Hypothalamus (tissue), 51 donors: ENCODE measurements around the gene KLHL1.
A peak's percentile ranks its signal among the peaks of the same experiment; 100 is the strongest.

Source experiments
- DNase-seq, 51 donors: peaks; one replicate each; lab custom pipeline; 2025; lab: John Stamatoyannopoulos, UW

Gene KLHL1

DNA sequence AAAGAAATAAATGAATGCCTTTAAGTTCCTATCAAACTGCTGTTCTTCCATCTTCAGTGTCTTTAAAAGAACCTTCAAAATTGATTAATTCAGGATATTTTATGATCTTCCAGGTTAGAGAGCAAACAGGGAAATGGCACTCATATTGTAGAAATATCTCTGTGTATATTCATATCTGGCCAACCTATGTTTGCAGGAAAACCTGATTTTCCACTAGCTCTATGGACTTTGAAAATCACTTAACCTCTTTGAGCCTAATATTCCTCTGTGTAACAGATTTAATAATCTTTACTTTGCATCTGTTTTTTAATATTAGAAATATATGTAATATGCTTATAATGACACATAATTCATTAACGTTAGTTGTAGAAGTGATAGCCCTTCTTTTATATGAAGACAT is 228.3 kb downstream of the KLHL1 start:
- no peak for DNase-seq

GRCh38 chr13:69872321-69873047 is 235.8 kb downstream of the KLHL1 start:
- no peak for DNase-seq

- DNase-seq, result no peak
Observed at GRCh38 chr13:69866555-69866954, 241.7 kb downstream of the KLHL1 start.

DNA sequence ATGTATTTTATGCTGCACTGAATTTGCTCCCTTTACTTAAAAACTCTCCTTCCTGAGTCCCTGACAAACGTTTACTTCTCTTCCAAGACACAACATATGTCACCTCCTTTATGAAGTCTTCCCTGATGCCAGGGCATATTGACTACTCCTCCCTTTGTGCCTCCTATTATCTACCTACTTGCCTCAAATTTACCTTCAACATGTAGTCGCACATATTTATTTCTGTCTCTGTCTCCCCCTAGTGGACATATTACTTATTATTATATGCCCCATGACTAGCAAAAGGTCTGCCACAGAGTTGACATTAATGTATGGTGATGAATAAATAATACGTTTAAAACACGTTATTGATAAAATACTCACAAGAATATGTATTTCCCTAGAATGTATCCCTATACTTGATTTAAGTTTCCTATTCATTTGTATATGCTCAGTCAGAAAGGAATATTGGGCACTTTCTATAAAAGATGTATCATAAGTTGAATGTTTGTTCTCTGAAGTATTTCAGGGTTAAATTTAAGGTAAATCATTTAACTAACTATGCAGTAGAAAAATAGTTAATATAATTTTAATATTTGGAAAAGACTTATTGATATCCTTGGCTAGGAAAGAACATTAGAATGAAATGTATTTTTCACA is 250.9 kb downstream of the KLHL1 start:
- DNase-seq, result peak in 1 of 51 donors; percentile 30

GRCh38 chr13:69856331-69856730 is 251.9 kb downstream of the KLHL1 start:
- DNase-seq, result no peak

DNA sequence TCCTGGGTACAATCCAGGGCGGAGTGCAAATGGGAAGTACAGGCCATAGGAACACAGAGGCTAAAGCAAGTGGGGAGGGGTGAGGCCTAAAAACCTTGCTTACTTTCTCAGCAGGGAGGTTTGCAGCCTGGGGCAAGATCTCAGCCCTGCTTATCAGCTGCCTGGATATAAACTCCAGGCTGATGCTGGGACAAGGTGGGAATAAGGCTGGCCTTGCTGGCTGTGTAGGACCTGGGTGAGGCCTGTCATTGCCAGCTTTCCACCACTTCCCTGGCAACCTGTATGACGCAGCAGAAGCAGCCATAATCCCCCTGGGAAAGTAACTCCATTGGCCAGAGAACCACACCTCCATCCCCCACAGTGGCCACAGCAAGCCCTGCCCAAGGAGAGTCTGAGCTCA is 279.7 kb downstream of the KLHL1 start:
- DNase-seq, result no peak

DNA sequence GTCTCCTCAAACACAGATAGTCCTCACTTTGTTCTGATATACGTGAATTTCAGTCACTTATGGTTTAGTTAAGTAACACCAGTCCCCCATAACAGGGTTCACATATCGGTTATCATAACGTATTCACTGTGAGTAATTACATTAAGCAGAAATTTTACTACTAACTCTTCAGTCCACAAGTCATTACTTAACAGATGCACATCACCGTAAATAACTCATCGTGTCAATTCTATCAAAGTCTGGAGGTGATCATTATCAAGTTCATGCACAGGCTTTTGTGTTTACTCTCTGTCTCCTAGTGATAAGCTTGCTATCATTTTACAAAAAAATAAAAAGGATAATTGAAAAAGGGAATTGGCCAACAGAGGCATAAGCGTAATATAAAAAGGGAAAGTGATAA is 288.1 kb downstream of the KLHL1 start:
- no peak for DNase-seq

DNA sequence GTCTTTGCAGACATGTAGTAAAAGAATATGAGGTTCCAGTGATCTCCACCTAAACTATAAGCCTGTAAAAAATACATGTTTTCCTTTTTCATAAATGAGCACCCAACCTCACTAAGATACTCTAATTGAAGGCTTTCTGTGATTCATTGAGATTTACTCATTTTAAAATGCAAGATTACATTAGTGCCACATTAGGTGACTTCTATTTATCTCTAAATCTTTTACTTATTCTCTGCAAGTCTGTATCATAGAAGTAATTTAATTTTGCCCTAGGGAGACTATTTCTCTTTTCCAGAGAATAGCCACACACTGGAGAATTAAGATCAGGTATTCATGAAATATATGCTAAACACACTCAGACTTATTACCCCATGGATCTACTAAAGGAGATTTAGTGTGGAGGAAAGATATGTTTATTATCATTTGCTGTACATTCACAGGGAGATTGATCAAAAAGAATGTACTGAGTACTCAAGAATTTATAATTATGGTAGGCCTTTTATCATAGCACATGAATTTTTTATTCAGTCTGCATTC is 290.9 kb downstream of the KLHL1 start:
- DNase-seq, result no peak

GRCh38 chr13:69809152-69809551 is 299.1 kb downstream of the KLHL1 start:
- DNase-seq, result no peak

DNA sequence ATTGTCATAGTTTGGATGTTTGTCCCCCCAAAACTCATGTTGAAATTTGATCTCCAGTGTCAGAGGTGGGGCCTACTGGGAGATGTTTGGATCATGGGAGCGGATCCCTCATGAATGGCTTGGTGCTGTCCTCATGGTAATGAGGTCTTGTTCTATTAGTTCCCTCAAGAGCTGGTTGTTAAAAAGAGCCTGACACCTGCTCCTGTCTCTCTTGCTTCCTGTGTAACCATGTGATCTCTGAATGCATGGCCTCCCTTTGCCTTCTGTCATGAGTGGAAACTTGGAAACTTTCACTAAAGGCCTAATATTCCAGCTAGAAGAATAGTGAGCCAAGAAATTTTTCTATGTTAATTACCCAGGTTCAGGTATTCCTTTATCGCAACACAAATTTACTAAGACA is 312.0 kb downstream of the KLHL1 start:
- DNase-seq, result no peak

DNA sequence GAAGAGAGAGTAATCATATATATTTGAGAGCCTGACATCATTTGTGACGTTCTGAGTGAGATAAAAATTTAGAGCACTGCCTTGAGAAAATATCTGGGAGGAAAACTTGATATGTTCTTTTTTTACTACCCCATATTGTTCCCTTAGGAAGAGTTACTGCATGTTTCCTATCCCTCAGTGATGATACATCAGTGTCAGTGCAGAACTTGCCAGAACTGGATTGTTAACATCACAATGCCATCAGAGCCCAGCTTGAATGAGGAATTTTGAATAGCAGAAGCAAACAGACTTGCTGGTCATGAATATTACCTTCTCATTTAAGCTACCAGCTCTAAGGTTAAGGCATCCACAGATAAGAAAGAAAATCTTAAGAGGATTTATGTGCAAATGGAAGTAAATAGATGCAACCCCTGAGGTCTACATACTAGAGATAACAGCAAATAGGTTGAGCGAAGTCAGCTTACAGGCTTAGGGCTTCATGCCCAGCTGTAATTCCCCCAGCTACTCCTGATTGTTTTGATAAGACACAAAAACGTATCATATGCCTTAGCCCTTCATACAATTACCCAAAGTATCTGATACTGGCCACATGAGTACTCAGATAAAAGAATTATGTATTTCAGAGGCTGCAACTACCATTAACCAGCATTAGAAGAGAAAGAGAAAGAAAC is 314.3 kb downstream of the KLHL1 start:
- DNase-seq, result no peak

GRCh38 chr13:69776937-69777336 is 331.3 kb downstream of the KLHL1 start:
- no peak for DNase-seq

GRCh38 chr13:69769608-69770007 is 338.6 kb downstream of the KLHL1 start:
- DNase-seq, result no peak

GRCh38 chr13:69761581-69761980 is 346.7 kb downstream of the KLHL1 start:
- DNase-seq, result no peak

- DNase-seq, result no peak
Observed at GRCh38 chr13:69755101-69755500, 353.2 kb downstream of the KLHL1 start.

DNA sequence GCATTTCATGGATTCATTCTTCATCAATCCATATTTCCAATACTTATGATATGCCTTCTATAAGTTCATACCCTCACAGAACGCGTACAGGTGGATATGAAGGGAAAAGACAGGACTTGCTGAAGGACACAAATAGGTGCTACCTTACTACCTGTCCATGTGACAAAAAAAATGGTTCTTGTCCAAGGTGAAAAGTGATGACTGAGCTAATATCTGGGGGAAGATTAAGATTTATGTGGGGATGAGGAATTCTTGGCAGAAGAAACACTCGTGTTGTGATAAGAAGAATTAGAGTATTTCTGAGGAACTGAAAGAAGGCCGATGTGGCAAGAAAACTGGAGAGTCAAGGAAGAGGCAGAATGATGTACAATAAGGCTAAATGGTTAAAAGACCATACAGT is 357.0 kb downstream of the KLHL1 start:
- DNase-seq, result no peak

- DNase-seq, result no peak
Observed at GRCh38 chr13:69737129-69737935, 370.9 kb downstream of the KLHL1 start.

- no peak for DNase-seq
Observed at GRCh38 chr13:69721631-69722030, 386.6 kb downstream of the KLHL1 start.

- DNase-seq, result no peak
Observed at GRCh38 chr13:69720278-69720983, 387.8 kb downstream of the KLHL1 start.

- DNase-seq, result no peak
Observed at GRCh38 chr13:69706807-69707206, 401.4 kb downstream of the KLHL1 start.
